K562 treated with DMSO at 1 percent for 48 hours (cell line): ENCODE data around the gene GTF2H2C. TPM values are rescaled to one million over a fixed set of nuclear protein-coding genes. Genes with fewer than 3 reads are reported as not detected.

Experiments used
- total RNA-seq: library from RNA; unstranded; fragments of 300-600 nt; gene quantifications from 2 replicates; pipeline ENCODE4 v1.2.3, GENCODE V29; 2022; ENCODE audit warnings: low replicate concordance; ENCODE audit errors: extremely low read depth

The GTF2H2C gene
- not detected in 2 replicates for total RNA-seq

GRCh38 chr5:69559908-69560330, at the start of gene GTF2H2C:
Gene GTF2H2C (plus strand): TSS chr5:69560191. CDS start chr5:69565133, 4,942 bp downstream.

Other genes with a start within 250 kb of the GTF2H2C start
- not detected in 2 replicates for gene CCDC125, start 227.4 kb upstream of the GTF2H2C start, total RNA-seq
- gene AK6, start 190.7 kb upstream of the GTF2H2C start, total RNA-seq: not detected in 2 replicates
- gene TAF9, start 190.7 kb upstream of the GTF2H2C start, total RNA-seq: not detected in 2 replicates
- not detected in 2 replicates for gene RAD17, start 190.4 kb upstream of the GTF2H2C start, total RNA-seq
- not detected in 2 replicates for gene MARVELD2, start 145.1 kb upstream of the GTF2H2C start, total RNA-seq
- not detected in 2 replicates for gene OCLN, start 67.4 kb upstream of the GTF2H2C start, total RNA-seq